ENCODE measurements around the gene PIP5K1C. TPM values are rescaled to one million over a fixed set of nuclear protein-coding genes. Genes with fewer than 3 reads are reported as not detected.

PIP5K1C gene
- total RNA-seq, 4 donors from 2014 or later = 25.4 to 91.1 (median 36.4) TPM

- Histone ChIP-seq H3K27ac (no peak overlapping the region), H3K4me1 (no peaks in the 10 kb centered on the region), H3K4me3 (no peak overlapping the region), H3K36me3 (peaks cover 0 to 22% (median 5%) of the 10 kb centered on the region in 4 donors), H3K27me3 (no peaks in the 10 kb centered on the region), H3K9me3 (no peaks in the 10 kb centered on the region)
- intact Hi-C loops (cut with DNase I; ENCODE audit: low total_unique reads) = no loop called here
- DNase-seq = no peak
- 75 to 90% methylated on average over 1 to 5 of the region's 20 CpGs for WGBS, 2 donors (ENCODE audit: low coverage in 1 of 2)
- TF ChIP-seq CTCF (IDR thresholded peaks at IDR 0.05) = no peak
- TF ChIP-seq POLR2AphosphoS5 (IDR thresholded peaks at IDR 0.05) = no peak
- TF ChIP-seq POLR2A (IDR thresholded peaks at IDR 0.05) = no peak
- TF ChIP-seq EP300 (IDR thresholded peaks at IDR 0.05; ENCODE audit: low read depth) = no peak
- in situ Hi-C loops (cut with MboI; ENCODE audit: low pct_ligation_motif_present in 1 of 4, low pct_unique_long_range_greater_than_20kb in 1 of 4, low sequenced_read_pairs in 3 of 4) = no loop called here
Observed at GRCh38 chr19:3636962-3637361, 63.3 kb downstream of the PIP5K1C start.

GRCh38 chr19:3636506-3636905 lies 63.8 kb downstream of the PIP5K1C start:
- Histone ChIP-seq H3K4me1 (no peaks in the 10 kb centered on the region), H3K36me3 (peaks cover 0 to 18% (median 6%) of the 10 kb centered on the region in 4 donors), H3K27me3 (no peaks in the 10 kb centered on the region), H3K4me3 (no peak overlapping the region), H3K27ac (no peak overlapping the region), H3K9me3 (no peaks in the 10 kb centered on the region)
- 92% methylated on average over 20 of the region's 20 CpGs; no CpG with 5 or more reads in 1 of the 2 donors for WGBS, 2 donors (ENCODE audit: low coverage in 1 of 2)
- intact Hi-C loops (cut with DNase I; ENCODE audit: low total_unique reads) (no loop called here), in situ Hi-C loops (cut with MboI; ENCODE audit: low pct_ligation_motif_present in 1 of 4, low pct_unique_long_range_greater_than_20kb in 1 of 4, low sequenced_read_pairs in 3 of 4) (no loop called here)
- DNase-seq = no peak
- TF ChIP-seq POLR2AphosphoS5 (IDR thresholded peaks at IDR 0.05) (no peak), EP300 (IDR thresholded peaks at IDR 0.05; ENCODE audit: low read depth) (no peak), POLR2A (IDR thresholded peaks at IDR 0.05) (no peak), CTCF (IDR thresholded peaks at IDR 0.05) (no peak)

- H3K4me1 ChIP-seq = no peaks in the 10 kb centered on the region
- no peak for DNase-seq
- WGBS, 2 donors (ENCODE audit: low coverage in 1 of 2) = 87% methylated on average over 13 of the region's 19 CpGs; no CpG with 5 or more reads in 1 of the 2 donors
- no peak overlapping the region for H3K4me3 ChIP-seq
- intact Hi-C loops (cut with DNase I; ENCODE audit: low total_unique reads) = no loop called here
- peaks cover 0 to 15% (median 6%) of the 10 kb centered on the region in 4 donors for H3K36me3 ChIP-seq
- TF ChIP-seq EP300 (IDR thresholded peaks at IDR 0.05; ENCODE audit: low read depth) (no peak), POLR2AphosphoS5 (IDR thresholded peaks at IDR 0.05) (no peak), CTCF (IDR thresholded peaks at IDR 0.05) (no peak), POLR2A (IDR thresholded peaks at IDR 0.05) (no peak)
- no peaks in the 10 kb centered on the region for H3K9me3 ChIP-seq
- no peaks in the 10 kb centered on the region for H3K27me3 ChIP-seq
- in situ Hi-C loops (cut with MboI; ENCODE audit: low pct_ligation_motif_present in 1 of 4, low pct_unique_long_range_greater_than_20kb in 1 of 4, low sequenced_read_pairs in 3 of 4) = no loop called here
- no peak overlapping the region for H3K27ac ChIP-seq
Observed at GRCh38 chr19:3634496-3635045, 65.7 kb downstream of the PIP5K1C start.

- Histone ChIP-seq H3K4me3 (no peak overlapping the region), H3K36me3 (peaks cover 0 to 14% (median 5%) of the 10 kb centered on the region in 4 donors), H3K27ac (no peak overlapping the region), H3K27me3 (no peaks in the 10 kb centered on the region), H3K4me1 (no peaks in the 10 kb centered on the region), H3K9me3 (no peaks in the 10 kb centered on the region)
- intact Hi-C loops (cut with DNase I; ENCODE audit: low total_unique reads) (no loop called here), in situ Hi-C loops (cut with MboI; ENCODE audit: low pct_ligation_motif_present in 1 of 4, low pct_unique_long_range_greater_than_20kb in 1 of 4, low sequenced_read_pairs in 3 of 4) (no loop called here)
- TF ChIP-seq POLR2AphosphoS5 (IDR thresholded peaks at IDR 0.05) = no peak
- TF ChIP-seq POLR2A (IDR thresholded peaks at IDR 0.05) = no peak
- TF ChIP-seq EP300 (IDR thresholded peaks at IDR 0.05; ENCODE audit: low read depth) = no peak
- no peak for TF ChIP-seq CTCF (IDR thresholded peaks at IDR 0.05)
- 89% methylated on average over 3 to 22 of the region's 22 CpGs for WGBS, 2 donors (ENCODE audit: low coverage in 1 of 2)
- DNase-seq = no peak
Observed at GRCh38 chr19:3633559-3633988, 66.7 kb downstream of the PIP5K1C start.
